GOT3 (cell line): ENCODE results near the gene PA2G4.
A peak's percentile ranks its signal among the peaks of the same experiment; 100 is the strongest.
"Not testable (repeated sequence)": the region's sequence is repeated elsewhere in the genome, so short reads cannot be mapped to it uniquely, and the experiment has no call there.

Source experiments
- DNase-seq: peaks from one replicate; lab custom pipeline; 2025; ENCODE audit warnings: mixed read lengths; lab: John Stamatoyannopoulos, UW

The PA2G4 gene

DNA sequence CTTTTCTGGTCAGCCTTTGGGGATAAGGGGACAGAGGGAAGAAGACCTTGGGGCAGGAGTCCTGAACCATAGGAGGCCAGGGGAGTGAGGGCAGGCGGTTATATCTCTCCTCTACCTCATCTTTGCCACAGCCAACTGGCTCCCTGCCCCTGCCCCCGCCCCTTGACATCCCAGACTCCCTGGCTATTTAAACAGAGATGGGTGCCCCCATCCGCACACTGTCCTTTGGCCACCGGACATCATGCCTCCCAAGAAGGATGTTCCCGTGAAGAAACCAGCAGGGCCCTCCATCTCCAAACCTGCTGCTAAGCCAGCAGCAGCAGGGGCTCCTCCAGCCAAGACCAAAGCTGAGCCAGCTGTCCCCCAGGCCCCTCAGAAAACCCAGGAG, 49.3 kb downstream of the PA2G4 start:
- no peak for DNase-seq

DNA sequence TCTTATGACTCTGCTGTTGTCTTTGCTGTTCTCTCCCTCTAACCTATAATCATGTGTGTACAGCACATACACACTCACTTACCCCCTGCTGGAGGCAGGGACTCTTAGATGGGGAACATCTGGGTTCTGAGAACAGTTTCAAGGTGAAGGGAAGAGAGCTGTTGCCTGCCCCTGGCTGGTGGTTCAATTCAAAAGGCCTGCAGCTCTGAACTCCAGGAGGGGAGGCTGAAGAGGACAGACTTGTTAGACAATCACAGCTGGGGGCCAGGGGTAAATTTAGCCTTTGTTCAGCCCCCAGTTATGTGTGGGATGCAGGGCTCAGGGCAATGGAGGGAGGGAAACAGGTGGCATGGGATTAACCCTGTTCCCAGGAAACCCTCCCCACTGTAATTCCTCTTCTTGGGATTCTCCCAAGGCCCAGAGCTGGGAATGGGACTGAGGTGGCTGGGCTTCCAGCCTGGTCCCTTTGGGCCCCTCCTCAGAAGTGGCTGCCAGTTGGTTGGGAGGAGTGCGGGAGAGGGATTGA, 50.0 kb downstream of the PA2G4 start:
- DNase-seq, result no peak

DNA sequence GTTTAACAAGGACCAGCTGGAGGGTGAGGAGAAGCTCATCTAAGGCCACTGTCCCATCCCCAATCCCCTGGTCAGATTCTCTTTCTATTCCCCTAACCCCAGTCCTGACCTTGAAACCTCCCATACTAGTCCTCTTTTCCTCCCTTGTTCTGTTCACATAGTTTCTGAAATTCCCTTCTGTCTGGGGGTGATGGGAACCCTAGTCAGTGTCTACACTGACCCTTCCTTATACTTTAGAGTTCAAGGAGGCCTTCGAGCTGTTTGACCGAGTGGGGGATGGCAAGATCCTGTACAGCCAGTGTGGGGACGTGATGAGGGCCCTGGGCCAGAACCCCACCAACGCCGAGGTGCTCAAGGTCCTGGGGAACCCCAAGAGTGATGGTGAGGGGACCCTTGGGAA, 50.5 kb downstream of the PA2G4 start:
- no peak for DNase-seq

DNA sequence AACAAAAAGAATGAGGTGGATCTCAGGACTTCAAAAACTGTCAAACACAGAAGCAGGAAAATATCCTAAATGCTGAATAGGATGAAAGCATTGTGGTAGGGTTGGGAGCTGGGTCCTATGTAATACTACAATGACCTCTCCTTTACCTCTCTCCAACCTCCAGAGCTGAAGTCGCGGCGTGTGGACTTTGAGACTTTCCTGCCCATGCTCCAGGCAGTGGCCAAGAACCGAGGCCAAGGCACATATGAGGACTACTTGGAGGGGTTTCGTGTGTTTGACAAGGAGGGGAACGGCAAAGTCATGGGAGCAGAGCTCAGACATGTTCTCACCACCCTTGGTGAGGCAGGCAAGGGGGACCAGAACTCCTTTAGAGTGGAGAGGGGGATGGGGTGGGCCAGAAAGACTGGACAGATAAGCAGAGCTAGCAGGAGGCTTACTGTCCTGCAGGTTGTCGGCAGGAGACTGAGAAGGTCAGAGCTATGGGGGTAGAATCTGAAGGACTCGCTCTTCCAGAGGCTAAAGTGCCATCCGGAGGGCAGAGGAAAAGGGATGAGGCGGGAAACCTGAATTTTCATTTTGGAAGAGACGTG, 51.0 kb downstream of the PA2G4 start:
- no peak for DNase-seq

DNA sequence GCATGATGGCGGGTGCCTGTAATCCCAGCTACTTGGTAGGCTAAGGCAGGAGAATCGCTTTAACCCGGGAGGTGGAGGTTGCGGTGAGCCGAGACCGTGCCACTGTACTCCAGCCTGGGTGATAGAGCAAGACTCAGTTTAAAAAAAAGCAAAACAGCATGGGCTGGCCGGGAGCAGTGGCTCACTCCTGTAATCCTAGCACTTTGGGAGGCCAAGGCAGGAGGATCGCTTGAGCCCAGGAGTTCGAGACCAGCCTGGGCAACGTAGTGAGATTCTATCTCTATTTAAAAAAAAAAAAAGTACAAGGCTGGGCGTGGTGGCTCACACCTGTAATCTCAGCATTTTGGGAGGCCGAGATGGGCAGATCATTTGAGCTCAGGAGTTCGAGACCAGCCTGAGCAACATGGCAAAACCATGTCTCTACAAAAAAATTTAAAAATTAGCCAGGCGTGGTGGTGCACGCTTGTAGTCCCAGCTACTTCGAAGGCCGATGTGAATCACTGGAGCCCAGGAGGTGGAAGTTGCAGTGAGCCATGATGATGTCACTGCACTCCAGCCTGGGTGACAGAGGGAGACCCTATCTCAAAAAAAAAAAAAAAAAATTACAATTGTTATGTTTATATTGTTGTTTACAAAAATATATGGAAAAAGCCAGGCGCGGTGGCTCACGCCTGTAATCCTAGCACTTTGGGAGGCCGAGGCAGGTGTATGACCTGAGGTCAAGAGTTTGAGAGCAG, 52.3 kb downstream of the PA2G4 start:
- DNase-seq, result not testable (repeated sequence)

GRCh38 chr12:56157201-56158028, 53.1 kb downstream of the PA2G4 start:
- DNase-seq, result peak; percentile 38

GRCh38 chr12:56158029-56158925, 53.9 kb downstream of the PA2G4 start, which contains the start of gene MYL6:
MYL6 (plus strand) TSS chr12:56158359; CDS start chr12:56158402, 43 bp downstream.
- DNase-seq, result peak; percentile 38

- DNase-seq, result no peak
Measured at GRCh38 chr12:56158926-56159461, 54.6 kb downstream of the PA2G4 start.

GRCh38 chr12:56159482-56160192, 55.3 kb downstream of the PA2G4 start:
- no peak for DNase-seq

GRCh38 chr12:56160193-56160763, 55.9 kb downstream of the PA2G4 start:
- DNase-seq, result no peak

DNA sequence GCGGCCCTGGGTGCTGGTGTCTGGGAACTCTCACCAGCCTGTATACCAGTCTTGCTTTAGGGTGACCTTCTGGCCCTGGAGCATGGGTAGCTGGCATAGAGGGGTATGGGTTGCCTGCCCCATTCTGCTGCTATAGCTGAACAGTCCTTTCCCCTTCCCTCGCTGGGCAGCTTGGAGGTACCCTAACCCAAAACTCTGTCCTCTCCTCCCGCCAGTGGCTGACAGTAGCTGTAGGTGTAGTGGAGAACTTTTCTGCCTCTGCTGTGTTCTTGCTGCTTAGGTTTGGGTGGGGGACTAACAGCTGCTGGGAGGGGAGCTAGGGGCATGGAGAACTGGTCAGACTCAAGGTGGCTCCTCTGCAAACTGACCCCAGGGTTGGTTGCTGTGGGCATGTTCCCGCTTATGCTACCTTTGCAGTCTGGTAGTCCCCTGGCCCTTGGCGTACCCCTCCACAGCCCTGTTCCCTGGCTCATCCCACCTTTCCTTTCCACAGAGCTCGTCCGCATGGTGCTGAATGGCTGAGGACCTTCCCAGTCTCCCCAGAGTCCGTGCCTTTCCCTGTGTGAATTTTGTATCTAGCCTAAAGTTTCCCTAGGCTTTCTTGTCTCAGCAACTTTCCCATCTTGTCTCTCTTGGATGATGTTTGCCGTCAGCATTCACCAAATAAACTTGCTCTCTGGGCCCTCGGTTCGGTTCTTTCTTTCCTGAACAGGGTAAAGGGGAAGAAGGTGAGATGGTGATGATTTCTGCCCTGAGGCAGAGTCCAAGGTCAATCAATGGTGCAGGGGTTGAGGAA, 56.7 kb downstream of the PA2G4 start:
- DNase-seq, result no peak

DNA sequence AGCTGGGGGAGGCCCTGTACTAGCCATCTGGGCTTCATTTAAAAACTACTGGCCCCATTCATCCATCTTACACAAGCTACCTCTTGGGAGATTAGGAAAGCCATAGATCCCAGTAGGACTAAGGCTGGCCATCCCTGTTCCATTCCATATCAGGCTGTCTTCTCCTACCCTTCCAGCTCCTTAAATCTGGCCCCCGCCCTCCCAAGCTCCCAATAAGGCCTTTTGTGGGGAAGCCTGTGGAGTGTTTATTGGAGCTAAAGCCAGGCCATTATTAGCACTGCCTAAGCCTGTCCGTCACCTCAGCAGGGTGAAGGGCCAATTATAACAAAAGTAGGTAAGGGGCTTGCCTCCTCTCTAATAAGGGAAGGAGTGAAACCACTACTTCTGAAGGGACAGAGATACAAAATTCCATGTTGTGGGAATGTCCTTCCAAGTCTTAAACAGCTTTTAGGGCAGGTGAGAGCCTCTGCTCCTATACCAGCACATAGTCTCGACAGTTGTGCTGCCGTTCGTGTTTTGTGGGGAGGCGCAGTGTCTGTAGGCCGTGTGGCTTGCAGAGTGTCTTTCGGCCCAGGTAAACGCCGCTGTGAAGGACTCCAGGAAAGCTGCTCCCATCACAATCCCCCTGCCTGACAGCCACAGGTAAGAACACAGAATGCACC, 57.5 kb downstream of the PA2G4 start:
- DNase-seq, result no peak

- no peak for DNase-seq
Measured at GRCh38 chr12:56162468-56163290, 58.3 kb downstream of the PA2G4 start.
